ENCODE data around the gene CUL1. TPM values are rescaled to one million over a fixed set of nuclear protein-coding genes. Genes with fewer than 3 reads are reported as not detected.

The CUL1 gene
- total RNA-seq, 2 experiments from 2014 or later: 40.5 to 56.6 TPM

GRCh38 chr7:148662646-148663045, 36.1 kb upstream of the CUL1 start:
- Histone ChIP-seq H3K27ac (ENCODE audit: low read depth, low read length, poor library complexity, severe bottlenecking) (no peak overlapping the region), H3K79me2 (ENCODE audit: insufficient read depth, low read depth, low read length) (no peaks in the 10 kb centered on the region), H4K20me1 (ENCODE audit: insufficient read depth, low read length) (no peaks in the 10 kb centered on the region), H2AFZ (ENCODE audit: low read length) (no peak overlapping the region), H3K9me2 (ENCODE audit: insufficient read depth, low read length) (no peaks in the 10 kb centered on the region), H3K4me1 (ENCODE audit: insufficient read depth, low read length, poor library complexity, severe bottlenecking) (no peaks in the 10 kb centered on the region), H3K4me2 (ENCODE audit: low read length) (no peak overlapping the region), H3K4me3 (ENCODE audit: low read depth, low read length, poor library complexity, severe bottlenecking) (no peak overlapping the region), H3K36me3 (ENCODE audit: insufficient read depth, low read length) (no peaks in the 10 kb centered on the region), H3K9me3 (ENCODE audit: low read length) (no peaks in the 10 kb centered on the region)
- CTCF ChIA-PET (ENCODE audit: unreplicated experiment): no interaction called here
- DNase-seq (ENCODE audit: low spot score): no peak
- no TSS peak for BruUV-seq (replicated peaks)
- intact Hi-C loops (cut with micrococcal nuclease; ENCODE audit: unreplicated experiment): no loop called here
- POLR2A ChIA-PET: no interaction called here
- TF ChIP-seq CTCF (conservative IDR thresholded peaks at IDR 0.05; ENCODE audit: low read length) (no peak), EZH2phosphoT487 (IDR thresholded peaks at IDR 0.05; ENCODE audit: borderline replicate concordance, low read depth, low read length) (no peak)

GRCh38 chr7:148664324-148664723, 34.4 kb upstream of the CUL1 start:
- POLR2A ChIA-PET: no interaction called here

GRCh38 chr7:148665221-148665620, 33.5 kb upstream of the CUL1 start:
- Histone ChIP-seq H3K36me3 (ENCODE audit: insufficient read depth, low read length) (no peaks in the 10 kb centered on the region), H3K27ac (ENCODE audit: low read depth, low read length, poor library complexity, severe bottlenecking) (no peak overlapping the region), H4K20me1 (ENCODE audit: insufficient read depth, low read length) (no peaks in the 10 kb centered on the region), H3K79me2 (ENCODE audit: insufficient read depth, low read depth, low read length) (no peaks in the 10 kb centered on the region), H3K9me3 (ENCODE audit: low read length) (no peaks in the 10 kb centered on the region), H3K4me3 (ENCODE audit: low read depth, low read length, poor library complexity, severe bottlenecking) (no peak overlapping the region), H3K9me2 (ENCODE audit: insufficient read depth, low read length) (no peaks in the 10 kb centered on the region), H3K4me2 (ENCODE audit: low read length) (no peak overlapping the region), H3K4me1 (ENCODE audit: insufficient read depth, low read length, poor library complexity, severe bottlenecking) (no peaks in the 10 kb centered on the region), H2AFZ (ENCODE audit: low read length) (no peak overlapping the region)
- BruUV-seq (replicated peaks): no TSS peak
- DNase-seq (ENCODE audit: low spot score): no peak
- intact Hi-C loops (cut with micrococcal nuclease; ENCODE audit: unreplicated experiment): no loop called here
- TF ChIP-seq CTCF (conservative IDR thresholded peaks at IDR 0.05; ENCODE audit: low read length) (no peak), EZH2phosphoT487 (IDR thresholded peaks at IDR 0.05; ENCODE audit: borderline replicate concordance, low read depth, low read length) (no peak)
- POLR2A ChIA-PET: no interaction called here
- CTCF ChIA-PET (ENCODE audit: unreplicated experiment): no interaction called here

More at GRCh38 chr7:148664324-148664723, 34.4 kb upstream of the CUL1 start:
- no peaks in the 10 kb centered on the region for H3K79me2 ChIP-seq (ENCODE audit: insufficient read depth, low read depth, low read length)
- no peak overlapping the region for H3K4me2 ChIP-seq (ENCODE audit: low read length)
- intact Hi-C loops (cut with micrococcal nuclease; ENCODE audit: unreplicated experiment): no loop called here
- no TSS peak for BruUV-seq (replicated peaks)
- no peaks in the 10 kb centered on the region for H4K20me1 ChIP-seq (ENCODE audit: insufficient read depth, low read length)
- no peak overlapping the region for H2AFZ ChIP-seq (ENCODE audit: low read length)
- no peaks in the 10 kb centered on the region for H3K9me3 ChIP-seq (ENCODE audit: low read length)
- CTCF ChIA-PET (ENCODE audit: unreplicated experiment): no interaction called here
- TF ChIP-seq CTCF (conservative IDR thresholded peaks at IDR 0.05; ENCODE audit: low read length) (no peak), EZH2phosphoT487 (IDR thresholded peaks at IDR 0.05; ENCODE audit: borderline replicate concordance, low read depth, low read length) (no peak)
- H3K9me2 ChIP-seq (ENCODE audit: insufficient read depth, low read length): no peaks in the 10 kb centered on the region
- DNase-seq (ENCODE audit: low spot score): no peak
- no peaks in the 10 kb centered on the region for H3K4me1 ChIP-seq (ENCODE audit: insufficient read depth, low read length, poor library complexity, severe bottlenecking)
- no peaks in the 10 kb centered on the region for H3K36me3 ChIP-seq (ENCODE audit: insufficient read depth, low read length)
- no peak overlapping the region for H3K4me3 ChIP-seq (ENCODE audit: low read depth, low read length, poor library complexity, severe bottlenecking)
- H3K27ac ChIP-seq (ENCODE audit: low read depth, low read length, poor library complexity, severe bottlenecking): no peak overlapping the region

Data from OCI-LY7 (cell line).